ENCODE data around the gene SASH1.
"Not testable (repeated sequence)": the region's sequence is repeated elsewhere in the genome, so short reads cannot be mapped to it uniquely, and the experiment has no call there.

The SASH1 gene

GRCh38 chr6:148370176-148370575 lies 27.5 kb downstream of the SASH1 start:
- no peak for TF ChIP-seq CTCF (IDR thresholded peaks at IDR 0.05; ENCODE audit: extremely low read depth, insufficient read depth, missing control alignments)
- DNase-seq (ENCODE audit: low spot score): no peak
- in situ Hi-C loops (cut with MboI; ENCODE audit: low pct_unique_long_range_greater_than_20kb, low sequenced_read_pairs, unreplicated experiment): no loop called here

- TF ChIP-seq CTCF (IDR thresholded peaks at IDR 0.05; ENCODE audit: extremely low read depth, insufficient read depth, missing control alignments): no peak
- no peak for DNase-seq (ENCODE audit: low spot score)
- in situ Hi-C loops (cut with MboI; ENCODE audit: low pct_unique_long_range_greater_than_20kb, low sequenced_read_pairs, unreplicated experiment): no loop called here
Observed at GRCh38 chr6:148374040-148374774, 31.6 kb downstream of the SASH1 start.

GRCh38 chr6:148375401-148375800 lies 32.8 kb downstream of the SASH1 start:
- TF ChIP-seq CTCF (IDR thresholded peaks at IDR 0.05; ENCODE audit: extremely low read depth, insufficient read depth, missing control alignments): no peak
- in situ Hi-C loops (cut with MboI; ENCODE audit: low pct_unique_long_range_greater_than_20kb, low sequenced_read_pairs, unreplicated experiment): no loop called here
- no peak for DNase-seq (ENCODE audit: low spot score)

- in situ Hi-C loops (cut with MboI; ENCODE audit: low pct_unique_long_range_greater_than_20kb, low sequenced_read_pairs, unreplicated experiment): no loop called here
- no peak for TF ChIP-seq CTCF (IDR thresholded peaks at IDR 0.05; ENCODE audit: extremely low read depth, insufficient read depth, missing control alignments)
- no peak for DNase-seq (ENCODE audit: low spot score)
Observed at GRCh38 chr6:148379481-148379880, 36.8 kb downstream of the SASH1 start.

- no peak for TF ChIP-seq CTCF (IDR thresholded peaks at IDR 0.05; ENCODE audit: extremely low read depth, insufficient read depth, missing control alignments)
- no peak for DNase-seq (ENCODE audit: low spot score)
- in situ Hi-C loops (cut with MboI; ENCODE audit: low pct_unique_long_range_greater_than_20kb, low sequenced_read_pairs, unreplicated experiment): no loop called here
Observed at GRCh38 chr6:148379966-148380713, 37.5 kb downstream of the SASH1 start.

GRCh38 chr6:148382051-148382450 lies 39.4 kb downstream of the SASH1 start:
- DNase-seq (ENCODE audit: low spot score); in situ Hi-C loops (cut with MboI; ENCODE audit: low pct_unique_long_range_greater_than_20kb, low sequenced_read_pairs, unreplicated experiment): not testable (repeated sequence)

GRCh38 chr6:148382861-148383260 lies 40.2 kb downstream of the SASH1 start:
- no peak for TF ChIP-seq CTCF (IDR thresholded peaks at IDR 0.05; ENCODE audit: extremely low read depth, insufficient read depth, missing control alignments)
- in situ Hi-C loops (cut with MboI; ENCODE audit: low pct_unique_long_range_greater_than_20kb, low sequenced_read_pairs, unreplicated experiment): no loop called here
- no peak for DNase-seq (ENCODE audit: low spot score)
